GM12872 (cell line): ENCODE results near the gene RNF133.

Experiments used
- CTCF ChIP-seq: IDR thresholded peaks from 3 replicates; pipeline ENCODE4 v1.5.1; 2011; ENCODE audit warnings: low read depth, mild to moderate bottlenecking, low read length, moderate library complexity; ENCODE audit not compliant: insufficient read depth

RNF133 gene

GRCh38 chr7:122652876-122653275, 46.0 kb downstream of the RNF133 start:
- TF ChIP-seq CTCF: no peak

GRCh38 chr7:122651451-122651850, 47.5 kb downstream of the RNF133 start:
- TF ChIP-seq CTCF: no peak
